H9 (cell line): ENCODE measurements around the gene ZNF76. TPM values are rescaled to one million over a fixed set of nuclear protein-coding genes. Genes with fewer than 3 reads are reported as not detected.

Experiments
- DNase-seq: peaks from one replicate; pipeline ENCODE4 v3.0.0-alpha.2; 2017
- H2AFZ ChIP-seq: one replicate; pipeline ENCODE4 v1.6.1; 2013; ENCODE audit warnings: mild to moderate bottlenecking, low read length, control low read depth, moderate library complexity
- H2AK5ac ChIP-seq: 2 replicates; pipeline ENCODE4 v1.6.1; 2013; ENCODE audit warnings: low read length, control low read depth, mixed read lengths; ENCODE audit not compliant: insufficient read length
- H2BK120ac ChIP-seq: one replicate; pipeline ENCODE4 v1.6.1; 2013; ENCODE audit warnings: low read depth, mild to moderate bottlenecking, low read length, control low read depth, inconsistent platforms; ENCODE audit not compliant: poor library complexity, severe bottlenecking
- H2BK12ac ChIP-seq: 2 replicates; pipeline ENCODE4 v1.6.1; 2013; ENCODE audit warnings: low read length, control low read depth, mixed read lengths, low read depth; ENCODE audit not compliant: insufficient read length
- H2BK15ac ChIP-seq: 2 replicates; pipeline ENCODE4 v1.6.1; 2013; ENCODE audit warnings: low read depth, low read length, control low read depth
- H2BK20ac ChIP-seq: one replicate; pipeline ENCODE4 v1.6.1; 2013; ENCODE audit warnings: low read depth, mild to moderate bottlenecking, low read length, control low read depth, inconsistent platforms; ENCODE audit not compliant: poor library complexity, severe bottlenecking
- H2BK5ac ChIP-seq: 2 replicates; pipeline ENCODE4 v1.6.1; 2013; ENCODE audit warnings: low read length, control low read depth, mixed read lengths; ENCODE audit not compliant: insufficient read length
- H3K14ac ChIP-seq: 2 replicates; pipeline ENCODE4 v1.6.1; 2013; ENCODE audit warnings: low read length, control low read depth; ENCODE audit not compliant: insufficient read depth
- H3K18ac ChIP-seq: 2 replicates; pipeline ENCODE4 v1.6.1; 2013; ENCODE audit warnings: low read depth, mild to moderate bottlenecking, mixed read lengths, low read length, control low read depth; ENCODE audit not compliant: insufficient read length
- H3K23ac ChIP-seq: 2 replicates; pipeline ENCODE4 v1.6.1; 2013; ENCODE audit warnings: low read length, control low read depth, mixed read lengths, low read depth; ENCODE audit not compliant: insufficient read length
- H3K23me2 ChIP-seq: 2 replicates; pipeline ENCODE4 v1.6.1; 2013; ENCODE audit warnings: low read depth, mild to moderate bottlenecking, mixed read lengths, low read length, control low read depth; ENCODE audit not compliant: insufficient read length, poor library complexity, severe bottlenecking
- H3K27ac ChIP-seq: 2 replicates; pipeline ENCODE4 v1.5.1; 2013; ENCODE audit warnings: low read length, control low read depth, mixed read lengths, low read depth; ENCODE audit not compliant: insufficient read length
- H3K27me3 ChIP-seq: 2 replicates; pipeline ENCODE4 v1.6.1; 2013; ENCODE audit warnings: low read length, control low read depth, inconsistent platforms; ENCODE audit not compliant: insufficient read depth
- H3K4ac ChIP-seq: 2 replicates; pipeline ENCODE4 v1.6.1; 2013; ENCODE audit warnings: low read depth, mild to moderate bottlenecking, control low read depth, inconsistent platforms, low read length, moderate library complexity
- H3K4me1 ChIP-seq: 2 replicates; pipeline ENCODE4 v1.6.1; 2013; ENCODE audit warnings: low read length, control low read depth, inconsistent platforms; ENCODE audit not compliant: insufficient read depth
- H3K4me2 ChIP-seq: 2 replicates; pipeline ENCODE4 v1.6.1; 2013; ENCODE audit warnings: low read length, control low read depth, mixed read lengths; ENCODE audit not compliant: insufficient read length, insufficient read depth
- H3K56ac ChIP-seq: 2 replicates; pipeline ENCODE4 v1.6.1; 2013; ENCODE audit warnings: low read depth, mild to moderate bottlenecking, mixed read lengths, low read length, control low read depth; ENCODE audit not compliant: insufficient read length
- H3K79me1 ChIP-seq: 2 replicates; pipeline ENCODE4 v1.6.1; 2013; ENCODE audit warnings: low read depth, mild to moderate bottlenecking, moderate library complexity, low read length, control low read depth, inconsistent platforms; ENCODE audit not compliant: insufficient read depth, poor library complexity, severe bottlenecking
- H3K79me2 ChIP-seq: 2 replicates; pipeline ENCODE4 v1.6.1; 2013; ENCODE audit warnings: low read length, control low read depth, inconsistent platforms; ENCODE audit not compliant: insufficient read depth
- H3K9ac ChIP-seq: 2 replicates; pipeline ENCODE4 v1.6.1; 2013; ENCODE audit warnings: low read length, control low read depth, mixed read lengths; ENCODE audit not compliant: insufficient read length; ENCODE audit errors: extremely low read depth
- H3K9me3 ChIP-seq: one replicate; pipeline ENCODE4 v1.6.1; 2013; ENCODE audit warnings: low read depth, low read length, inconsistent platforms; ENCODE audit not compliant: control insufficient read depth
- H3T11ph ChIP-seq: one replicate; pipeline ENCODE4 v1.6.1; 2013; ENCODE audit warnings: mild to moderate bottlenecking, low read length, control low read depth, inconsistent platforms
- H4K20me1 ChIP-seq: one replicate; pipeline ENCODE4 v1.6.1; 2013; ENCODE audit not compliant: control insufficient read depth, insufficient read length, insufficient read depth
- H4K5ac ChIP-seq: 2 replicates; pipeline ENCODE4 v1.6.1; 2013; ENCODE audit warnings: low read depth, mild to moderate bottlenecking, mixed read lengths, low read length, control low read depth; ENCODE audit not compliant: insufficient read length
- H4K8ac ChIP-seq: replicated peaks from 2 replicates; pipeline ENCODE4 v1.6.1; 2013; ENCODE audit warnings: low read length, control low read depth, mixed read lengths, low read depth; ENCODE audit not compliant: insufficient read length
- H4K91ac ChIP-seq: 2 replicates; pipeline ENCODE4 v1.6.1; 2013; ENCODE audit warnings: low read depth, mild to moderate bottlenecking, moderate library complexity, mixed read lengths, low read length, control low read depth; ENCODE audit not compliant: insufficient read length
- H3K27ac Mint-ChIP-seq, 3 experiments: 2 replicates in 2 of 3; 3 replicates in 1 of 3; pipeline ENCODE4 v1.8.0; 2020 to 2021; ENCODE audit warnings: mixed read lengths in 3 of 3, mild to moderate bottlenecking in 1 of 3, moderate library complexity in 1 of 3
- H3K27me3 Mint-ChIP-seq: 2 replicates; pipeline ENCODE4 v1.8.0; 2021; ENCODE audit warnings: low read depth, mild to moderate bottlenecking, moderate library complexity, mixed read lengths
- H3K36me3 Mint-ChIP-seq, 3 experiments: 2 replicates in 2 of 3; 3 replicates in 1 of 3; pipeline ENCODE4 v1.8.0; 2020 to 2021; ENCODE audit warnings: low read depth in 3 of 3, mixed read lengths in 3 of 3; ENCODE audit not compliant: insufficient read depth in 1 of 3
- H3K4me1 Mint-ChIP-seq, 2 experiments: 2 replicates each; pipeline ENCODE4 v1.8.0; 2020; ENCODE audit warnings: mixed read lengths in 2 of 2
- H3K4me3 Mint-ChIP-seq, 2 experiments: 2 replicates in 1 of 2; 3 replicates in 1 of 2; pipeline ENCODE4 v1.8.0; 2020 to 2021; ENCODE audit warnings: mild to moderate bottlenecking in 2 of 2, mixed read lengths in 2 of 2, moderate library complexity in 1 of 2
- H3K9me3 Mint-ChIP-seq, 2 experiments: 2 replicates in 1 of 2; 3 replicates in 1 of 2; pipeline ENCODE4 v1.8.0; 2020; ENCODE audit warnings: mild to moderate bottlenecking in 2 of 2, mixed read lengths in 2 of 2, moderate library complexity in 1 of 2
- WGBS: extraction: QIAGEN DNeasy Blood & Tissue Kit; methylation state at CpG from one replicate; pipeline ENCODE4 v1.1.7; 2013; ENCODE audit warnings: missing lambda C conversion rate, low lambda C conversion rate, mixed read lengths; ENCODE audit not compliant: insufficient read length; ENCODE audit errors: extremely low coverage; 5-methylcytosine and 5-hydroxymethylcytosine counted together
- total RNA-seq: library from RNA; stranded (reverse); gene quantifications from 2 replicates; pipeline ENCODE4 v1.2.1, GENCODE V29; 2021
- TF ChIP-seq, protein P1 (sequence below): fragments of 200-600 bp; sonication (generic); conservative IDR thresholded peaks from 3 replicates; pipeline ENCODE4 v1.8.0; 2021; ENCODE audit warnings: antibody characterized with exemption, mild to moderate bottlenecking

ZNF76 gene
- total RNA-seq, 1 experiment from 2014 or later, result 21.1 TPM

- H3K23ac ChIP-seq, result no peak overlapping the region
- TF ChIP-seq, protein P1, sequence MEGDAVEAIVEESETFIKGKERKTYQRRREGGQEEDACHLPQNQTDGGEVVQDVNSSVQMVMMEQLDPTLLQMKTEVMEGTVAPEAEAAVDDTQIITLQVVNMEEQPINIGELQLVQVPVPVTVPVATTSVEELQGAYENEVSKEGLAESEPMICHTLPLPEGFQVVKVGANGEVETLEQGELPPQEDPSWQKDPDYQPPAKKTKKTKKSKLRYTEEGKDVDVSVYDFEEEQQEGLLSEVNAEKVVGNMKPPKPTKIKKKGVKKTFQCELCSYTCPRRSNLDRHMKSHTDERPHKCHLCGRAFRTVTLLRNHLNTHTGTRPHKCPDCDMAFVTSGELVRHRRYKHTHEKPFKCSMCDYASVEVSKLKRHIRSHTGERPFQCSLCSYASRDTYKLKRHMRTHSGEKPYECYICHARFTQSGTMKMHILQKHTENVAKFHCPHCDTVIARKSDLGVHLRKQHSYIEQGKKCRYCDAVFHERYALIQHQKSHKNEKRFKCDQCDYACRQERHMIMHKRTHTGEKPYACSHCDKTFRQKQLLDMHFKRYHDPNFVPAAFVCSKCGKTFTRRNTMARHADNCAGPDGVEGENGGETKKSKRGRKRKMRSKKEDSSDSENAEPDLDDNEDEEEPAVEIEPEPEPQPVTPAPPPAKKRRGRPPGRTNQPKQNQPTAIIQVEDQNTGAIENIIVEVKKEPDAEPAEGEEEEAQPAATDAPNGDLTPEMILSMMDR, result no peak
- Mint-ChIP-seq H3K9me3 (peaks cover 7 to 9% of the 10 kb centered on the region in 2 experiments; a peak in 4 of 5 replicates), H3K4me1 (peaks cover 54 to 63% of the 10 kb centered on the region in 2 experiments), H3K27me3 (peaks cover 84% of the 10 kb centered on the region), H3K27ac (no peak overlapping the region; a peak in 1 of 7 replicates), H3K4me3 (no peak overlapping the region), H3K36me3 (peaks cover 17 to 23% (median 18%) of the 10 kb centered on the region in 3 experiments)
- H2BK5ac ChIP-seq, result no peak overlapping the region
- WGBS, result no CpG with 5 or more reads among the region's 3 CpGs
- no peak overlapping the region for H2AFZ ChIP-seq
- H2AK5ac ChIP-seq, result no peak overlapping the region
- H3K79me2 ChIP-seq, result no peaks in the 10 kb centered on the region
- no peak for DNase-seq
- H3K56ac ChIP-seq, result no peak overlapping the region
- H2BK12ac ChIP-seq, result no peak overlapping the region
- H3K23me2 ChIP-seq, result no peaks in the 10 kb centered on the region
- no peak overlapping the region for H2BK15ac ChIP-seq
- H2BK20ac ChIP-seq, result no peak overlapping the region
- no peaks in the 10 kb centered on the region; the same call in 1 of the 2 replicates for H3K4me1 ChIP-seq
- H3K27ac ChIP-seq, result no peak overlapping the region
- H4K8ac ChIP-seq, result no peak overlapping the region
- H4K20me1 ChIP-seq, result no peaks in the 10 kb centered on the region
- no peak overlapping the region for H3K4me2 ChIP-seq
- H3K9ac ChIP-seq, result no peak overlapping the region
- no peak overlapping the region for H4K91ac ChIP-seq
- no peaks in the 10 kb centered on the region for H3K9me3 ChIP-seq
- H3K79me1 ChIP-seq, result no peaks in the 10 kb centered on the region
- H2BK120ac ChIP-seq, result no peak overlapping the region
- H3K14ac ChIP-seq, result no peak overlapping the region
- no peak overlapping the region for H3T11ph ChIP-seq
- no peak overlapping the region for H4K5ac ChIP-seq
- H3K27me3 ChIP-seq, result peaks cover 6% of the 10 kb centered on the region; the same call in 1 of the 2 replicates
- H3K18ac ChIP-seq, result no peak overlapping the region
- H3K4ac ChIP-seq, result no peak overlapping the region
Measured at GRCh38 chr6:35237476-35237875, 22.1 kb upstream of the ZNF76 start.
